ENCODE data around the gene KRTAP4-16. TPM values are rescaled to one million over a fixed set of nuclear protein-coding genes. Genes with fewer than 3 reads are reported as not detected.
"Not testable (repeated sequence)": the region's sequence is repeated elsewhere in the genome, so short reads cannot be mapped to it uniquely, and the experiment has no call there.

KRTAP4-16 gene
- total and polyA plus RNA-seq, 9 donors = not detected

DNA sequence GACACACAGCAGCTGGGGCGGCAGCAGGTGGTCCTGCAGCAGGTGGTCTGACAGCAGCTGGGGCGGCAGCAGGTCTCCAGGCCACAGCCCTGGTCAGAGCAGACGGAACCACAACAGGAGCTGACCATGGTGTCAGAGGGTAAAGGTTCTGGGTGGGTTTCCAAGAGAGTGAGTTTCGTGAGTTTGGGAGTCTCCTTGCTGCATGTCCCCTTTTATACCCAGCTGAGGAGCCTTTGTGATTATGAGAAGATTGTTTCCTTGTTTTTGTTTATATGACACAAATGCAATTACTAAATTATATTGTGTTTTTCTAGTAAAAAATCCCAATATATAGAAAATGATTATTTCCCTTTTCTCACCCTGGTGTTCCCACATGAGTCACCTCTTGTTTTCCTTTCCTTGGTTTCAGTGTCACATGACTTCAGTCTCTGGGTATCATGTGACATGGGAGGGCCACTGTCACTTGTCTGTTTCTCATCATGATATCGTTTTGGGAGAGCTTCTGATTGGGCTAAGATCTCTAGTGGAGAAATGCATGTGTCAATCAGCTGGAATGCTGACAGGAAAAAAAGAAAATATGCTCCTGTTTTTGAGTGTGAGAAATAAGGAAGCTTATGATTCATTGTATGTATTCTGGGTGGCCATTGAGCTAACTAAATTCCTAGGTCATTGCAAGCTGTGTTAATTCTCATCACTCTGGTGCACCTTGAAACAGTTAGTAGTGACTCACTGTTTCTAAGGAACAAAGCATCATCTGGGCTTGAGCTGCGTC is 38.5 kb upstream of the KRTAP4-16 start, which contains the start of gene KRTAP4-6:
TSS of gene KRTAP4-6 (minus strand) at position 185 of the 772 bp plus-strand sequence. CDS start at position 128, 57 bp downstream.
- Histone ChIP-seq H3K4me3 (ENCODE audit: low read length) (no peak within 1 kb of the TSS), H3K36me3 (ENCODE audit: control insufficient read depth, insufficient read depth, low read length) (no peaks in the 10 kb centered on the region), H3K9me3 (replicated peaks; ENCODE audit: control insufficient read depth, low read depth, low read length) (peaks cover 23% of the 10 kb centered on the region), H3K27ac (ENCODE audit: low read length) (no peak within 1 kb of the TSS), H3K4me1 (ENCODE audit: control insufficient read depth, insufficient read depth, low read length) (no peaks in the 10 kb centered on the region), H3K27me3 (ENCODE audit: control insufficient read depth, insufficient read depth, low read length) (no peaks in the 10 kb centered on the region)
- WGBS (ENCODE audit: insufficient coverage) = 98% methylated on average over 4 of the region's 6 CpGs
- no peak for DNase-seq

DNA sequence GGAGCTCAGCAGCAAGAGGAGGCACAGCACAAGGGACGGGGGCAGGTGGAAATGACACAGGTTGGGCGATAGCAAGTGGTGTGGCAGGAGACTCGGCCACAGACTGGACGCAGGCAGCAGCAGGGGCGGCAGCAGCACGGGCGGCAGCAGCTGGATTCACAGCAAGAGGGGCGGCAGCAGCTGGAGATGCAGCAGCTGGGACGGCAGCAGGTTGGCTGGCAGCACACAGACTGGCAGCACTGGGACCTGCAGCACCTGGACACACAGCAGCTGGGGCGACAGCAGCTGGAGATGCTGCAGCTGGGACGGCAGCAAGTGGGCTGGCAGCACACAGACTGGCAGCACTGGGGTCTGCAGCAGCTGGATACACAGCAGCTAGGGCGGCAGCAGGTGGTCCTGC is 37.9 kb upstream of the KRTAP4-16 start:
- DNase-seq; H3K4me1 ChIP-seq (ENCODE audit: control insufficient read depth, insufficient read depth, low read length); H3K27ac ChIP-seq (ENCODE audit: low read length); H3K36me3 ChIP-seq (ENCODE audit: control insufficient read depth, insufficient read depth, low read length); H3K4me3 ChIP-seq (ENCODE audit: low read length); H3K27me3 ChIP-seq (ENCODE audit: control insufficient read depth, insufficient read depth, low read length): not testable (repeated sequence)
- H3K9me3 ChIP-seq (replicated peaks; ENCODE audit: control insufficient read depth, low read depth, low read length) = peaks cover 23% of the 10 kb centered on the region
- 86% methylated on average over 12 of the region's 12 CpGs for WGBS (ENCODE audit: insufficient coverage)

DNA sequence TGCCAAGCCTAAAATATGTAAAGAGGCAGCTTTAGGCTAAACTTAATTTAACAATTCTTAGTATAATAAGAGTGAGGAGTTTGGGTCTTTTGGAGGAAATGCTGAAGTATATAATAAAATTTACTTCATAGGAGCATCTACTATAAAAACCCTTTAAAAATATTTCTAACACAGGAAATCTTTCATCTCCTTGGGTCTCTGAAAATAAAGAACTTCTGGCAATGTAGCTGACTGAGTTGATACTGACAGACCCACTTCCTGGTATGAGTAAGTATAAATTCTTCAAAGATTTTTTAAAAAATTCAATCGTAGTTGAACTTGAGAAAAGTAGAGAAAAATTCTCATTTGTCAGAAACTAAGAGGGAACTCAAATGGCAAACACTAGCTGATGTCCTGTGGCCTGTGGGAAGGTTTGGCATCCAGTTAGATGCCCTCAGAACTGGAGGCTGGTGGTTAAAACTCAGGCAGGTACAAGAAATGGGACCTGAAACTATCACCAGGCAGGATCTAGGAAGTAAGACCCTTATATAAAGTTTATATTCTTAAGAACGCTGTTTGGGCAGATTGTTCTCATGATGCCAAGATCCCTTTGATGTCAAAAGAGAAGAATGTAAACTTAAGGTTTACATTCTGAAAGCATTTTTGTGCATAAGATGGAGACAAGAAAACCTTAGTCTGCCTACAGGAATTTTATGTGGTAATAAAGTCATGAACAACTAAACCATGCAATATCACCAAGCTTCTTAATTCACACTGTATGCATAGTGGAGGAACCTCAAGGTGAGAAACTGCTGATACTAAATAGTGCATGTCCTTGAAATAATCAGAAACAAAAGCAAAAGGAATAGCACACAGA is 32.1 kb upstream of the KRTAP4-16 start:
- Histone ChIP-seq H3K9me3 (replicated peaks; ENCODE audit: control insufficient read depth, low read depth, low read length) (no peaks in the 10 kb centered on the region), H3K4me3 (ENCODE audit: low read length) (no peak overlapping the region), H3K27me3 (ENCODE audit: control insufficient read depth, insufficient read depth, low read length) (no peaks in the 10 kb centered on the region), H3K4me1 (ENCODE audit: control insufficient read depth, insufficient read depth, low read length) (no peaks in the 10 kb centered on the region), H3K27ac (ENCODE audit: low read length) (no peak overlapping the region), H3K36me3 (ENCODE audit: control insufficient read depth, insufficient read depth, low read length) (no peaks in the 10 kb centered on the region)
- DNase-seq = no peak
- WGBS (ENCODE audit: insufficient coverage) = 83% methylated on average over 1 of the region's 2 CpGs

DNA sequence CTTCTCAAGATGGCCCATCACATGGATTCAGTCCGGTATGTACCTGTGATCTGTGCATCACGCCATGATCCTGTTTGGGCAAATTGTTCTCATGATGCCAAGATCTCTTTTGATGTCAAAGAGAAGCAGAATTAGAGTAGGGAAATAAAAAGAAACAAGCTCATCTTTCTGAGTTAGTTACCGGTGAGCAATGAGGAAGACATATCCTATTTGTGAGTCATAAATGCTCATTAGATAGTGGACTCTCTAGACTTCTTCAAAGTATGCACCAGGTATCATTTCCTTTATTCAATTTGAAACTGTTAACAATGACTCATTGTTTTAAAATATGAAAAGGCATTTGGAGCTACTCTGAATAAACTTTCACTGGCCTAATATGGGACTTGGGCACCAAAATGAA is 30.0 kb upstream of the KRTAP4-16 start:
- Histone ChIP-seq H3K27ac (ENCODE audit: low read length) (no peak overlapping the region), H3K9me3 (replicated peaks; ENCODE audit: control insufficient read depth, low read depth, low read length) (no peaks in the 10 kb centered on the region), H3K4me3 (ENCODE audit: low read length) (no peak overlapping the region), H3K4me1 (ENCODE audit: control insufficient read depth, insufficient read depth, low read length) (no peaks in the 10 kb centered on the region), H3K36me3 (ENCODE audit: control insufficient read depth, insufficient read depth, low read length) (no peaks in the 10 kb centered on the region), H3K27me3 (ENCODE audit: control insufficient read depth, insufficient read depth, low read length) (no peaks in the 10 kb centered on the region)
- WGBS (ENCODE audit: insufficient coverage) = no CpG with 5 or more reads among the region's 3 CpGs
- no peak for DNase-seq

DNA sequence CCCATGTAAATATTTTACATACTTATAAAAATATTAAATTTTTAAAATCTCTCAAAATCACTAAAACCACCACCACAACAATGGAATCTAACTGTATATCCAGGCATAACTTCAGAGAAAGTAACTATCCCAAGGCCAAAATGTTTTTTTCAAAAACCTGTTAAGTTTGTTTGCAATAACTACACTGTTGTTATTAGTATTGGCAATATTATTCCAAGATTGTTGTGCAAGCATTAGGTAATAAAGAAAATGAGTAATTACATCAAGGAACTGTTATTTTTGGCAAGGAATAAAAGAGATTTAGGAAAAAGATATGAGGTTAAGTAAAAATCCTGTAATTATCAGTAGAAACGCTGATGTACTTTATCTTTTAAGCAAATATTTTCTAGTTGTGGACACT is 25.4 kb upstream of the KRTAP4-16 start:
- no peak overlapping the region for H3K4me3 ChIP-seq (ENCODE audit: low read length)
- H3K27ac ChIP-seq (ENCODE audit: low read length) = no peak overlapping the region
- DNase-seq = no peak
- no peaks in the 10 kb centered on the region for H3K27me3 ChIP-seq (ENCODE audit: control insufficient read depth, insufficient read depth, low read length)
- no CpG with 5 or more reads among the region's 1 CpG for WGBS (ENCODE audit: insufficient coverage)
- no peaks in the 10 kb centered on the region for H3K36me3 ChIP-seq (ENCODE audit: control insufficient read depth, insufficient read depth, low read length)
- peaks cover 2% of the 10 kb centered on the region for H3K9me3 ChIP-seq (replicated peaks; ENCODE audit: control insufficient read depth, low read depth, low read length)
- no peaks in the 10 kb centered on the region for H3K4me1 ChIP-seq (ENCODE audit: control insufficient read depth, insufficient read depth, low read length)

DNA sequence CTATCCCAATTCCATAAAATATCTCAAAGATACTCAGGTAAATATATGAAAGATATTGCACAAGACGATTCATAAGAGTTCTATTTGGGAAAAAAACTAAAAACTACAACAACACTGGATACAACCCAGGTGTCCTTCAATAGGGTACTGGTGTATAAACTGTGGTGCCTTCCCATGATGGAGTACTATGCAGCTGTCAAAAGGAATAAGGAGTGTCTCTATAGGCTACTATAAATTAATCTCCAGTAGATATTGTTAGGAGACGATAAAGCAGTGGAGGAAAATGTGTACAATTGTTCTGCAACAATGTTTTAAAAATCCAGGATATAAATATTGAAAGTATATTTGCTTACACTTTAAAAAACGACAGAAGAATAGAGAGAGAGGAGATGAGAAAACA is 24.4 kb upstream of the KRTAP4-16 start:
- DNase-seq = no peak
- no CpG with 5 or more reads among the region's 3 CpGs for WGBS (ENCODE audit: insufficient coverage)

DNA sequence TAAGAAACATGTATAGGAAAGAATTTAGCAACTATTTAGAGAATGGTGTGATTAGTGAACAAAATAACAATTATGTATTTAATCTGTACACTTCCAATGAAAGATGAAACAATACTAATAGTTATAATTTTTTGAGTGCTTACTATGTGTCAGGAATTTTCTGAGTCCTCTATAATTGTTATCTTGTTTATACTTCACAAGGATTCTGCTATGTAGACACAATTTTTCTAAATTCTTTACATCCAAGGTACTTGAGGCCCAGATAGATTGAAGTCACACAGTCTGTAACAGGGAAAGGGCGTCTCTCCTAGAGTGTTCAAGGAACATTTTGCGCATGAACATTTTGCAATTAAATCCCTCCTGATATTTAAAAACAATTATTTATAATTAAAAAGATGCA is 23.1 kb upstream of the KRTAP4-16 start:
- Histone ChIP-seq H3K9me3 (replicated peaks; ENCODE audit: control insufficient read depth, low read depth, low read length) (peaks cover 2% of the 10 kb centered on the region), H3K27ac (ENCODE audit: low read length) (no peak overlapping the region), H3K4me1 (ENCODE audit: control insufficient read depth, insufficient read depth, low read length) (no peaks in the 10 kb centered on the region), H3K27me3 (ENCODE audit: control insufficient read depth, insufficient read depth, low read length) (no peaks in the 10 kb centered on the region), H3K4me3 (ENCODE audit: low read length) (no peak overlapping the region), H3K36me3 (ENCODE audit: control insufficient read depth, insufficient read depth, low read length) (no peaks in the 10 kb centered on the region)
- no CpG with 5 or more reads among the region's 2 CpGs for WGBS (ENCODE audit: insufficient coverage)
- no peak for DNase-seq

More for the DNA sequence above, 24.4 kb upstream of the KRTAP4-16 start:
- no peaks in the 10 kb centered on the region for H3K4me1 ChIP-seq (ENCODE audit: control insufficient read depth, insufficient read depth, low read length)
- H3K4me3 ChIP-seq (ENCODE audit: low read length) = no peak overlapping the region
- H3K27ac ChIP-seq (ENCODE audit: low read length) = no peak overlapping the region
- H3K9me3 ChIP-seq (replicated peaks; ENCODE audit: control insufficient read depth, low read depth, low read length) = peaks cover 2% of the 10 kb centered on the region
- no peaks in the 10 kb centered on the region for H3K27me3 ChIP-seq (ENCODE audit: control insufficient read depth, insufficient read depth, low read length)
- H3K36me3 ChIP-seq (ENCODE audit: control insufficient read depth, insufficient read depth, low read length) = no peaks in the 10 kb centered on the region

DNA sequence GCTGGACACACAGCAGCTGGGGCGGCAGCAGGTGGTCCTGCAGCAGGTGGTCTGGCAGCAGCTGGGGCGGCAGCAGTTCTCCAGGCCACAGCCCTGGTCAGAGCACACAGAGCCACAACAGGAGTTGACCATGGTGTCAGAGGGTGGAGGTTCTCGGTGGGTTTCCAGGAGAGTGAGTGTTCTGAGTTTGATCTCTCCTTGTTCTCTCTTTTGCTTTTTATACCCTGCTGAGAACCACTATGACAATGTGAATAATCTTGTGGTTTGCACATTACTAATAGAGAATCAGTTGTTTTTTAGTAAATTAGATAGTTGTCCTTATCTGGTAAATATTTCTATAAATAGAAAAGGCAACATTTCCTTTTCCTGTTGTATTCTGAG is 22.0 kb upstream of the KRTAP4-16 start, which contains the start of gene KRTAP4-12:
TSS of gene KRTAP4-12 (minus strand) at position 192 of the 381 bp plus-strand sequence. CDS start at position 132, 60 bp downstream.
- not testable (repeated sequence) for H3K27me3 ChIP-seq (ENCODE audit: control insufficient read depth, insufficient read depth, low read length); DNase-seq; H3K9me3 ChIP-seq (replicated peaks; ENCODE audit: control insufficient read depth, low read depth, low read length); H3K4me1 ChIP-seq (ENCODE audit: control insufficient read depth, insufficient read depth, low read length); H3K27ac ChIP-seq (ENCODE audit: low read length); H3K36me3 ChIP-seq (ENCODE audit: control insufficient read depth, insufficient read depth, low read length); H3K4me3 ChIP-seq (ENCODE audit: low read length)
- 58% methylated on average over 2 of the region's 3 CpGs for WGBS (ENCODE audit: insufficient coverage)

DNA sequence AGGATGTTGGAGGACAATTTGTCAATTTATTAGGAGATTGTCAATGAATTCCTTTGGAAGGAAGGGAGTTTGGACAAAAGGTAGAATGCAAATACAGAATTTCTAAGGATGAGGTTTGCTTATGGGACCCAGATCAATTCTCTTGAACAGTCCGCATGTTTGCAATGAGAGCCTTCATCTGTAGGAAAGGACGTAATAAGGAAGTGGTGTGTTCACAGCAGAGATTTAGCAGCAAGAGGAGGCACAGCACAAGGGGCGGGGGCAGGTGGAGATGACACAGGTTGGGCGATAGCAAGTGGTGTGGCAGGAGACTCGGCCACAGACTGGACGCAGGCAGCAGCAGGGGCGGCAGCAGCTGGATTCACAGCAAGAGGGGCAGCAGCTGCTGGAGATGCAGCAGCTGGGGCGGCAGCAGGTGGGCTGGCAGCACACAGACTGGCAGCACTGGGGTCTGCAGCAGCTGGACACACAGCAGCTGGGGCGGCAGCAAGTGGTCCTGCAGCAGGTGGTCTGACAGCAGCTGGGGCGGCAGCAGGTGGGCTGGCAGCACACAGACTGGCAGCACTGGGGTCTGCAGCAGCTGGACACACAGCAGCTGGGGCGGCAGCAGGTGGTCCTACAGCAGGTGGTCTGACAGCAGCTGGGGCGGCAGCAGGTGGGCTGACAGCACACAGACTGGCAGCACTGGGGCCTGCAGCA is 21.4 kb upstream of the KRTAP4-16 start:
- not testable (repeated sequence) for H3K27me3 ChIP-seq (ENCODE audit: control insufficient read depth, insufficient read depth, low read length); H3K4me3 ChIP-seq (ENCODE audit: low read length); H3K27ac ChIP-seq (ENCODE audit: low read length); H3K4me1 ChIP-seq (ENCODE audit: control insufficient read depth, insufficient read depth, low read length); H3K36me3 ChIP-seq (ENCODE audit: control insufficient read depth, insufficient read depth, low read length); DNase-seq; H3K9me3 ChIP-seq (replicated peaks; ENCODE audit: control insufficient read depth, low read depth, low read length)
- 79% methylated on average over 12 of the region's 12 CpGs for WGBS (ENCODE audit: insufficient coverage)

DNA sequence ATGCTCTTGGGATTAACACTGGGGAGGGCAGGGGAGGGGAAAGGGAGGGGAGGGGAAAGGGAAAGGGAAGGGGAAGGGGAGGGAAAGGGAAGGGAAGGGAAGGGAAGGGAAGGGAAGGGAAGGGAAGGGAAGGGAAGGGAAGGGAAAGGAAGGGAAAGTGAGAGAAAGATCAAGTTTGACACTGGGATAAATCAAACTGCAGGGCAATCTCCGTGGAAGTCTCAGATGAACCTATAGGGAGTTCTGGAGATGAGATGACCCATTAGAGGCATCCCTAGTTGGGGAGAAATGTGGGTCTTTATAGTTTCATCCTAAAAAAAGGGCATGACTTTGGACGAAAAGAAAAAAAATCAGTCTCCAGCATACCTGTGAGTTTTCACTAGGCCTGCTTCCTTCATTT is 19.7 kb upstream of the KRTAP4-16 start:
- no peaks in the 10 kb centered on the region for H3K27me3 ChIP-seq (ENCODE audit: control insufficient read depth, insufficient read depth, low read length)
- 91% methylated on average over 1 of the region's 2 CpGs for WGBS (ENCODE audit: insufficient coverage)

More for the DNA sequence above, 19.7 kb upstream of the KRTAP4-16 start:
- no peaks in the 10 kb centered on the region for H3K36me3 ChIP-seq (ENCODE audit: control insufficient read depth, insufficient read depth, low read length)
- DNase-seq = no peak
- no peak overlapping the region for H3K27ac ChIP-seq (ENCODE audit: low read length)
- H3K4me1 ChIP-seq (ENCODE audit: control insufficient read depth, insufficient read depth, low read length) = no peaks in the 10 kb centered on the region
- H3K4me3 ChIP-seq (ENCODE audit: low read length) = no peak overlapping the region
- H3K9me3 ChIP-seq (replicated peaks; ENCODE audit: control insufficient read depth, low read depth, low read length) = peaks cover 2% of the 10 kb centered on the region

All from muscle of leg (tissue), 11 donors.